GM20000 (cell line): ENCODE results near the gene CSNK1G1.

Experiments used
- DNase-seq: peaks from one replicate; pipeline ENCODE4 v3.0.0; 2012; ENCODE audit warnings: low spot score
- CTCF ChIP-seq: IDR thresholded peaks from 2 replicates; pipeline ENCODE4 v1.5.1; 2012; ENCODE audit warnings: mild to moderate bottlenecking, control low read depth; ENCODE audit errors: extremely low read depth, missing control alignments

The CSNK1G1 gene

GRCh38 chr15:64305261-64305660, 50.7 kb downstream of the CSNK1G1 start:
- DNase-seq = no peak
- TF ChIP-seq CTCF = no peak

GRCh38 chr15:64289550-64289949, 66.4 kb downstream of the CSNK1G1 start:
- TF ChIP-seq CTCF = no peak
- no peak for DNase-seq

GRCh38 chr15:64288999-64289398, 67.0 kb downstream of the CSNK1G1 start:
- DNase-seq = no peak
- no peak for TF ChIP-seq CTCF

- TF ChIP-seq CTCF = no peak
- no peak for DNase-seq
Observed at GRCh38 chr15:64288577-64288976, 67.4 kb downstream of the CSNK1G1 start.

GRCh38 chr15:64287953-64288352, 68.0 kb downstream of the CSNK1G1 start:
- no peak for TF ChIP-seq CTCF
- DNase-seq = no peak

- no peak for DNase-seq
- TF ChIP-seq CTCF = no peak
Observed at GRCh38 chr15:64286473-64286872, 69.5 kb downstream of the CSNK1G1 start.

GRCh38 chr15:64285871-64286270, 70.1 kb downstream of the CSNK1G1 start:
- DNase-seq = no peak
- TF ChIP-seq CTCF = no peak

- no peak for DNase-seq
- no peak for TF ChIP-seq CTCF
Observed at GRCh38 chr15:64285150-64285549, 70.8 kb downstream of the CSNK1G1 start.
